Right lobe of liver (tissue), 4 donors: ENCODE data around the gene BSG.

Source experiments
- POLR2A ChIP-seq: fragments of 450-650 bp; IDR thresholded peaks from one replicate; pipeline ENCODE4 v1.6.1; 2017; ENCODE audit warnings: antibody characterized with exemption, mild to moderate bottlenecking
- TF ChIP-seq, protein P1 (sequence below), 4 donors: fragments of 200-600 bp in 3 of 4; fragments of 450-650 bp in 1 of 4; IDR thresholded peaks; one replicate each; pipeline versions ENCODE4 v1.5.1 to v1.8.0; 2016 to 2022; ENCODE audit warnings: antibody characterized with exemption in 4 of 4, mild to moderate bottlenecking in 2 of 4
- donor health status: DM: no; HTN: no; CAD: no.
- donor health status: DM: no; HTN: no; CAD: no.
- donor health status: DM: no; HTN: yes; CAD: no.

- TF ChIP-seq POLR2A: no peak
- TF ChIP-seq, protein P1, sequence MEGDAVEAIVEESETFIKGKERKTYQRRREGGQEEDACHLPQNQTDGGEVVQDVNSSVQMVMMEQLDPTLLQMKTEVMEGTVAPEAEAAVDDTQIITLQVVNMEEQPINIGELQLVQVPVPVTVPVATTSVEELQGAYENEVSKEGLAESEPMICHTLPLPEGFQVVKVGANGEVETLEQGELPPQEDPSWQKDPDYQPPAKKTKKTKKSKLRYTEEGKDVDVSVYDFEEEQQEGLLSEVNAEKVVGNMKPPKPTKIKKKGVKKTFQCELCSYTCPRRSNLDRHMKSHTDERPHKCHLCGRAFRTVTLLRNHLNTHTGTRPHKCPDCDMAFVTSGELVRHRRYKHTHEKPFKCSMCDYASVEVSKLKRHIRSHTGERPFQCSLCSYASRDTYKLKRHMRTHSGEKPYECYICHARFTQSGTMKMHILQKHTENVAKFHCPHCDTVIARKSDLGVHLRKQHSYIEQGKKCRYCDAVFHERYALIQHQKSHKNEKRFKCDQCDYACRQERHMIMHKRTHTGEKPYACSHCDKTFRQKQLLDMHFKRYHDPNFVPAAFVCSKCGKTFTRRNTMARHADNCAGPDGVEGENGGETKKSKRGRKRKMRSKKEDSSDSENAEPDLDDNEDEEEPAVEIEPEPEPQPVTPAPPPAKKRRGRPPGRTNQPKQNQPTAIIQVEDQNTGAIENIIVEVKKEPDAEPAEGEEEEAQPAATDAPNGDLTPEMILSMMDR (IDR thresholded peaks at IDR 0.05): no peak
Measured at GRCh38 chr19:617551-618246, 45.3 kb downstream of the BSG start.
